OCI-LY3 (cell line): ENCODE data around the gene ETV6.

ENCODE experiments used
- H2AFZ ChIP-seq: fragments of 200-600, 300-600 bp; shearing (Covaris generic); 2 replicates; pipeline ENCODE4 v1.6.0; 2014; ENCODE audit warnings: antibody characterized with exemption, low read depth, low read length
- H3K27ac ChIP-seq: fragments of 200-600, 300-600 bp; sonication (generic); 2 replicates; pipeline ENCODE4 v1.5.1; 2014; ENCODE audit warnings: mild to moderate bottlenecking, low read length, moderate library complexity, mixed read lengths
- H3K27me3 ChIP-seq: fragments of 200-600, 300-600 bp; sonication (generic); 2 replicates; pipeline ENCODE4 v1.6.1; 2014; ENCODE audit warnings: low read depth, low read length, mixed read lengths
- H3K36me3 ChIP-seq: fragments of 200-600, 300-600 bp; sonication (generic); replicated peaks from 2 replicates; pipeline ENCODE3; 2014; ENCODE audit warnings: low read depth, low read length, mixed read lengths
- H3K4me1 ChIP-seq: fragments of 300-600, 200-600 bp; sonication (generic); 2 replicates; pipeline ENCODE4 v1.6.1; 2014; ENCODE audit warnings: low read length, mixed read lengths
- H3K4me2 ChIP-seq: fragments of 200-600, 300-600 bp; sonication (generic); 2 replicates; pipeline ENCODE4 v1.6.1; 2014; ENCODE audit warnings: low read length, mixed read lengths
- H3K4me3 ChIP-seq: fragments of 300-600, 200-600 bp; sonication (generic); 2 replicates; pipeline ENCODE4 v1.5.1; 2014; ENCODE audit warnings: antibody characterized with exemption, mild to moderate bottlenecking, low read length, moderate library complexity
- H3K79me2 ChIP-seq: fragments of 300-600, 200-600 bp; shearing (Covaris generic); 2 replicates; pipeline ENCODE4 v1.6.1; 2014; ENCODE audit warnings: mild to moderate bottlenecking, low read length, mixed read lengths
- H3K9ac ChIP-seq: fragments of 300-600, 200-600 bp; shearing (Covaris generic); 2 replicates; pipeline ENCODE4 v1.6.0; 2014; ENCODE audit warnings: mild to moderate bottlenecking, low read length, moderate library complexity
- H3K9me3 ChIP-seq: fragments of 200-600, 300-600 bp; shearing (Covaris generic); 2 replicates; pipeline ENCODE4 v1.6.1; 2014; ENCODE audit warnings: low read length, mixed read lengths; ENCODE audit not compliant: insufficient read depth
- H4K20me1 ChIP-seq: fragments of 200-600, 300-600 bp; sonication (generic); 2 replicates; pipeline ENCODE4 v1.6.1; 2016; ENCODE audit warnings: low read length, mixed read lengths; ENCODE audit not compliant: insufficient read depth
- CTCF ChIP-seq: fragments of 200-600, 300-600 bp; sonication (generic); IDR thresholded peaks from 2 replicates; pipeline ENCODE4 v1.5.1; 2014; ENCODE audit warnings: antibody characterized with exemption, low read length, low read depth
- EZH2phosphoT487 ChIP-seq: fragments of 200-600 bp; shearing (Covaris generic); IDR thresholded peaks from 2 replicates; pipeline ENCODE4 v1.6.1; 2018; ENCODE audit warnings: antibody characterized with exemption, mixed run types, low read depth

The ETV6 gene

GRCh38 chr12:11785712-11786111 is 136.2 kb downstream of the ETV6 start:
- H3K4me1 ChIP-seq = peaks cover 27% of the 10 kb centered on the region
- no peaks in the 10 kb centered on the region for H4K20me1 ChIP-seq
- H2AFZ ChIP-seq = no peak overlapping the region
- H3K4me3 ChIP-seq = no peak overlapping the region
- no peaks in the 10 kb centered on the region for H3K9me3 ChIP-seq
- H3K9ac ChIP-seq = no peak overlapping the region
- no peak overlapping the region for H3K27ac ChIP-seq
- no peak overlapping the region for H3K4me2 ChIP-seq
- peaks cover 5% of the 10 kb centered on the region for H3K36me3 ChIP-seq
- no peak for TF ChIP-seq EZH2phosphoT487
- H3K79me2 ChIP-seq = peaks cover 90% of the 10 kb centered on the region
- H3K27me3 ChIP-seq = no peaks in the 10 kb centered on the region

GRCh38 chr12:11786638-11787365 is 137.3 kb downstream of the ETV6 start:
- Histone ChIP-seq H4K20me1 (no peaks in the 10 kb centered on the region), H3K36me3 (peaks cover 13% of the 10 kb centered on the region), H3K9me3 (no peaks in the 10 kb centered on the region), H3K9ac (no peak overlapping the region), H3K4me1 (peaks cover 16% of the 10 kb centered on the region), H3K27ac (no peak overlapping the region), H3K4me3 (no peak overlapping the region), H2AFZ (no peak overlapping the region), H3K79me2 (peaks cover 88% of the 10 kb centered on the region), H3K27me3 (no peaks in the 10 kb centered on the region), H3K4me2 (no peak overlapping the region)
- TF ChIP-seq CTCF = no peak
- TF ChIP-seq EZH2phosphoT487 = no peak

- Histone ChIP-seq H3K9ac (no peak overlapping the region), H3K4me3 (no peak overlapping the region), H3K9me3 (no peaks in the 10 kb centered on the region), H3K27ac (no peak overlapping the region), H4K20me1 (no peaks in the 10 kb centered on the region), H2AFZ (no peak overlapping the region), H3K4me2 (no peak overlapping the region), H3K79me2 (peaks cover 86% of the 10 kb centered on the region), H3K27me3 (no peaks in the 10 kb centered on the region), H3K4me1 (peaks cover 10% of the 10 kb centered on the region), H3K36me3 (peaks cover 15% of the 10 kb centered on the region)
- TF ChIP-seq EZH2phosphoT487 = no peak
- no peak for TF ChIP-seq CTCF
These were observed 138.0 kb downstream of the ETV6 start for GRCh38 chr12:11787437-11787836.

GRCh38 chr12:11787933-11788849 is 138.7 kb downstream of the ETV6 start:
- Histone ChIP-seq H3K27me3 (no peaks in the 10 kb centered on the region), H3K79me2 (peaks cover 82% of the 10 kb centered on the region), H3K9ac (no peak overlapping the region), H3K27ac (no peak overlapping the region), H2AFZ (no peak overlapping the region), H3K4me1 (peaks cover 2% of the 10 kb centered on the region; the same call in 1 of the 2 replicates), H3K4me3 (no peak overlapping the region), H3K4me2 (no peak overlapping the region), H3K36me3 (peaks cover 15% of the 10 kb centered on the region), H4K20me1 (no peaks in the 10 kb centered on the region), H3K9me3 (no peaks in the 10 kb centered on the region)
- TF ChIP-seq EZH2phosphoT487 (no peak), CTCF (no peak)
